Measurements from ENCODE around the gene ATP10A.

The ATP10A gene

GRCh38 chr15:25795712-25796111, 67.4 kb downstream of the ATP10A start:
- Histone ChIP-seq H3K4me1 (ENCODE audit: low read length) (no peaks in the 10 kb centered on the region), H3K9me3 (replicated peaks; ENCODE audit: insufficient read depth, low read length) (no peaks in the 10 kb centered on the region), H3F3A (ENCODE audit: insufficient read depth, low read length) (no peaks in the 10 kb centered on the region), H3K4me3 (ENCODE audit: low read length) (no peak overlapping the region), H2AFZ (ENCODE audit: low read length) (no peak overlapping the region), H3K4me2 (ENCODE audit: low read depth, low read length) (no peak overlapping the region), H3K9ac (ENCODE audit: low read length) (no peak overlapping the region), H3K79me2 (ENCODE audit: low read length) (no peaks in the 10 kb centered on the region), H3K36me3 (replicated peaks; ENCODE audit: insufficient read depth, low read length) (no peaks in the 10 kb centered on the region), H4K20me1 (ENCODE audit: insufficient read depth, low read length) (no peaks in the 10 kb centered on the region), H3K27me3 (replicated peaks; ENCODE audit: insufficient read depth, low read length) (no peaks in the 10 kb centered on the region), H3K9me2 (replicated peaks; ENCODE audit: insufficient read depth, low read length) (no peaks in the 10 kb centered on the region), H3K27ac (ENCODE audit: low read length) (no peak overlapping the region)
- no peak for DNase-seq
- TF ChIP-seq EZH2 (optimal IDR thresholded peaks at IDR 0.05; ENCODE audit: low read depth, low read length) (no peak), CTCF (IDR thresholded peaks at IDR 0.05; ENCODE audit: low read length) (no peak), EZH2phosphoT487 (IDR thresholded peaks at IDR 0.05; ENCODE audit: low read length) (no peak)

- Histone ChIP-seq H3K4me2 (ENCODE audit: low read depth, low read length) (no peak overlapping the region), H4K20me1 (ENCODE audit: insufficient read depth, low read length) (no peaks in the 10 kb centered on the region), H3K4me1 (ENCODE audit: low read length) (no peaks in the 10 kb centered on the region), H3F3A (ENCODE audit: insufficient read depth, low read length) (no peaks in the 10 kb centered on the region), H3K4me3 (ENCODE audit: low read length) (no peak overlapping the region), H3K9me3 (replicated peaks; ENCODE audit: insufficient read depth, low read length) (no peaks in the 10 kb centered on the region), H3K36me3 (replicated peaks; ENCODE audit: insufficient read depth, low read length) (no peaks in the 10 kb centered on the region), H3K27ac (ENCODE audit: low read length) (no peak overlapping the region), H3K9me2 (replicated peaks; ENCODE audit: insufficient read depth, low read length) (no peaks in the 10 kb centered on the region), H3K79me2 (ENCODE audit: low read length) (no peaks in the 10 kb centered on the region), H3K9ac (ENCODE audit: low read length) (no peak overlapping the region), H3K27me3 (replicated peaks; ENCODE audit: insufficient read depth, low read length) (no peaks in the 10 kb centered on the region), H2AFZ (ENCODE audit: low read length) (no peak overlapping the region)
- DNase-seq: no peak
- no peak for TF ChIP-seq EZH2phosphoT487 (IDR thresholded peaks at IDR 0.05; ENCODE audit: low read length)
Measured at GRCh38 chr15:25795061-25795460, 68.1 kb downstream of the ATP10A start.

- Histone ChIP-seq H3K36me3 (replicated peaks; ENCODE audit: insufficient read depth, low read length) (no peaks in the 10 kb centered on the region), H2AFZ (ENCODE audit: low read length) (no peak overlapping the region), H3K9ac (ENCODE audit: low read length) (no peak overlapping the region), H3F3A (ENCODE audit: insufficient read depth, low read length) (no peaks in the 10 kb centered on the region), H4K20me1 (ENCODE audit: insufficient read depth, low read length) (no peaks in the 10 kb centered on the region), H3K79me2 (ENCODE audit: low read length) (no peaks in the 10 kb centered on the region), H3K9me2 (replicated peaks; ENCODE audit: insufficient read depth, low read length) (no peaks in the 10 kb centered on the region), H3K27me3 (replicated peaks; ENCODE audit: insufficient read depth, low read length) (no peaks in the 10 kb centered on the region), H3K4me1 (ENCODE audit: low read length) (no peaks in the 10 kb centered on the region), H3K4me2 (ENCODE audit: low read depth, low read length) (no peak overlapping the region), H3K9me3 (replicated peaks; ENCODE audit: insufficient read depth, low read length) (no peaks in the 10 kb centered on the region), H3K4me3 (ENCODE audit: low read length) (no peak overlapping the region), H3K27ac (ENCODE audit: low read length) (no peak overlapping the region)
- TF ChIP-seq CTCF (IDR thresholded peaks at IDR 0.05; ENCODE audit: low read length): no peak
- DNase-seq: peak; percentile 7
Measured at GRCh38 chr15:25793354-25794050, 69.6 kb downstream of the ATP10A start.

- no peak overlapping the region for H3K4me3 ChIP-seq (ENCODE audit: low read length)
- H3K27ac ChIP-seq (ENCODE audit: low read length): no peak overlapping the region
- TF ChIP-seq EZH2phosphoT487 (IDR thresholded peaks at IDR 0.05; ENCODE audit: low read length) (no peak), EZH2 (optimal IDR thresholded peaks at IDR 0.05; ENCODE audit: low read depth, low read length) (no peak), CTCF (IDR thresholded peaks at IDR 0.05; ENCODE audit: low read length) (no peak)
- no peaks in the 10 kb centered on the region for H3K9me2 ChIP-seq (replicated peaks; ENCODE audit: insufficient read depth, low read length)
- H3K9me3 ChIP-seq (replicated peaks; ENCODE audit: insufficient read depth, low read length): no peaks in the 10 kb centered on the region
- DNase-seq: no peak
- no peaks in the 10 kb centered on the region for H4K20me1 ChIP-seq (ENCODE audit: insufficient read depth, low read length)
- no peaks in the 10 kb centered on the region for H3K4me1 ChIP-seq (ENCODE audit: low read length)
- no peaks in the 10 kb centered on the region for H3K27me3 ChIP-seq (replicated peaks; ENCODE audit: insufficient read depth, low read length)
- H3K79me2 ChIP-seq (ENCODE audit: low read length): no peaks in the 10 kb centered on the region
- H3F3A ChIP-seq (ENCODE audit: insufficient read depth, low read length): no peaks in the 10 kb centered on the region
- no peaks in the 10 kb centered on the region for H3K36me3 ChIP-seq (replicated peaks; ENCODE audit: insufficient read depth, low read length)
- no peak overlapping the region for H2AFZ ChIP-seq (ENCODE audit: low read length)
- H3K9ac ChIP-seq (ENCODE audit: low read length): no peak overlapping the region
- H3K4me2 ChIP-seq (ENCODE audit: low read depth, low read length): no peak overlapping the region
Measured at GRCh38 chr15:25792128-25792527, 71.0 kb downstream of the ATP10A start.

Measured in MM.1S (cell line).